ENCODE results near the gene KRTAP10-5.

DNA sequence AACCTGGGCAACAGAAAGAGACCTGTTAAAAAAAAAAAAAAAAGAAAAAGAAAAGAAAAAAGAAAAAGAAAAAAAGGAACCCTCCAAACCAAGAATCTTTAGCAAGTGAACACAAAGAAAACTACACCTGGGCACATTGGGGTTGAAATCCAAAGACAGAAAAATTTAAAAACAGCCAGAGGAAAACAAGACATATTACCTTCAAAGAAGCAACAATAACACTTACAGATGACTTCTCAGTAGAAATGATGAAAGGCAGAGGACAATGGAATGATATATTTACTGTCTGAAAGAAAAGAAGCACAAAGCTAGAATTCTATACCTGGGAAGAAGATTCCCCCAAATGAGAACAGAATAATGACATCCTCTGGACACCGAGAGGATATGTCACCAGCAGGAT lies 37.7 kb downstream of the KRTAP10-5 start:
- TF ChIP-seq POLR2A (IDR thresholded peaks at IDR 0.05): no peak
- no peak for TF ChIP-seq CTCF (IDR thresholded peaks at IDR 0.05)
- no peak for TF ChIP-seq EP300 (IDR thresholded peaks at IDR 0.05)

Measured in tibial nerve (tissue), 4 donors.